ENCODE results near the gene POP7. TPM values are rescaled to one million over a fixed set of nuclear protein-coding genes. Genes with fewer than 3 reads are reported as not detected.
A peak's percentile ranks its signal among the peaks of the same experiment; 100 is the strongest.

Gene POP7
- total and polyA plus RNA-seq, 11 donors: 24.1 to 62.4 (median 29.7) TPM

DNA sequence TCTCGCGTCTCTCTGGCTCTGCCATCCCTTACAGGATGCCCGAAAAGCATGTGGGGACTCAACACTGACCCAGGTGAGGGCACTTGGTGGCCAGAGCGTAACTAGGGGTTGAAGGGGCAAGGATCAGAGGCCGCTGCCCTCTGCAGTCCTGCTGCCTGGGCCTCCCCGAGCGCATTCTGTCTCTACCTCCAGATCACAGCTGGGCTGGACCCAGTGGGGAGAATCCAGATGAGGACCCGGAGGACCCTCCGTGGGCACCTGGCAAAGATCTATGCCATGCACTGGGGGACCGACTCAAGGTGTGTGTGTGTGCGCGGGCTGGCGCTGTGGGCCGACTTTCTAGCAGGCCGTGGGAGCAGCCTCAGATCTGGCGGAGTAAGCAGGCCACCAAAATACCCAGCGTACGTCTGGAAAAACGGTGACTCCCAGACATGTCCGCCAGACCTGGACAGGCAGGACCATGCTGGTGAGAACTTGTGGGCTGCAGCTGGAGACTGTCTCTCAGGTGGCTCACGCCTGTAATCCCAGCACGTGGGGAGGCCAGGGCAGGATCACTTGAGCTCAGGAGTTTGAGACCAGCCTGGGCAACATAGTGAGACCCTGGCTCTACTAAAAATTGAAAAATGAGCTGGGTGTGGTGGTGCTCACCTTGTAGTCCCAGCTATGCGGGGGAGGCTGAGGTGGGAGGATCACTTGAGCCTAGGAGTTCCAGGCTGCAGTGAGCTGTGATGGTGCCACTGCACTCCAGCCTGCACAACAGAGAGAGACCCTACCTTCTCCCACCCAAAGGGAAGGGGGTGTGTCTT, 29.2 kb upstream of the POP7 start:
- intact Hi-C loops (cut with DNase I): loop anchor here in 6 of 10 donors (5.0 to 10.0 kb wide), 6 partner anchors 62 to 209 kb away; partner anchors contain the start of genes FBXO24 (in 2 of the 6), LRCH4 (in 2 of the 6) and MOSPD3 (in 1 of the 6)
- peak in 1 of 5 donors; percentile 63 for DNase-seq
- no peaks in the 10 kb centered on the region for H3K27me3 ChIP-seq
- H3K27ac ChIP-seq: peak overlapping the region; percentile 88 to 100 (median 98)
- H3K4me1 ChIP-seq: peaks cover 0 to 51% (median 17%) of the 10 kb centered on the region in 12 donors
- TF ChIP-seq POLR2A (IDR thresholded peaks at IDR 0.05): no peak
- TF ChIP-seq, protein P1, sequence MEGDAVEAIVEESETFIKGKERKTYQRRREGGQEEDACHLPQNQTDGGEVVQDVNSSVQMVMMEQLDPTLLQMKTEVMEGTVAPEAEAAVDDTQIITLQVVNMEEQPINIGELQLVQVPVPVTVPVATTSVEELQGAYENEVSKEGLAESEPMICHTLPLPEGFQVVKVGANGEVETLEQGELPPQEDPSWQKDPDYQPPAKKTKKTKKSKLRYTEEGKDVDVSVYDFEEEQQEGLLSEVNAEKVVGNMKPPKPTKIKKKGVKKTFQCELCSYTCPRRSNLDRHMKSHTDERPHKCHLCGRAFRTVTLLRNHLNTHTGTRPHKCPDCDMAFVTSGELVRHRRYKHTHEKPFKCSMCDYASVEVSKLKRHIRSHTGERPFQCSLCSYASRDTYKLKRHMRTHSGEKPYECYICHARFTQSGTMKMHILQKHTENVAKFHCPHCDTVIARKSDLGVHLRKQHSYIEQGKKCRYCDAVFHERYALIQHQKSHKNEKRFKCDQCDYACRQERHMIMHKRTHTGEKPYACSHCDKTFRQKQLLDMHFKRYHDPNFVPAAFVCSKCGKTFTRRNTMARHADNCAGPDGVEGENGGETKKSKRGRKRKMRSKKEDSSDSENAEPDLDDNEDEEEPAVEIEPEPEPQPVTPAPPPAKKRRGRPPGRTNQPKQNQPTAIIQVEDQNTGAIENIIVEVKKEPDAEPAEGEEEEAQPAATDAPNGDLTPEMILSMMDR (IDR thresholded peaks at IDR 0.05): no peak
- H3K4me3 ChIP-seq: peak overlapping the region in 11 of 12 donors; percentile 79 to 100 (median 96)
- H3K9me3 ChIP-seq: no peaks in the 10 kb centered on the region
- peaks cover 0 to 53% (median 49%) of the 10 kb centered on the region in 9 donors for H3K36me3 ChIP-seq
- no peak for ATAC-seq
- 80 to 84% (median 83%) methylated on average over 18 to 23 of the region's 23 CpGs for WGBS, 4 donors

DNA sequence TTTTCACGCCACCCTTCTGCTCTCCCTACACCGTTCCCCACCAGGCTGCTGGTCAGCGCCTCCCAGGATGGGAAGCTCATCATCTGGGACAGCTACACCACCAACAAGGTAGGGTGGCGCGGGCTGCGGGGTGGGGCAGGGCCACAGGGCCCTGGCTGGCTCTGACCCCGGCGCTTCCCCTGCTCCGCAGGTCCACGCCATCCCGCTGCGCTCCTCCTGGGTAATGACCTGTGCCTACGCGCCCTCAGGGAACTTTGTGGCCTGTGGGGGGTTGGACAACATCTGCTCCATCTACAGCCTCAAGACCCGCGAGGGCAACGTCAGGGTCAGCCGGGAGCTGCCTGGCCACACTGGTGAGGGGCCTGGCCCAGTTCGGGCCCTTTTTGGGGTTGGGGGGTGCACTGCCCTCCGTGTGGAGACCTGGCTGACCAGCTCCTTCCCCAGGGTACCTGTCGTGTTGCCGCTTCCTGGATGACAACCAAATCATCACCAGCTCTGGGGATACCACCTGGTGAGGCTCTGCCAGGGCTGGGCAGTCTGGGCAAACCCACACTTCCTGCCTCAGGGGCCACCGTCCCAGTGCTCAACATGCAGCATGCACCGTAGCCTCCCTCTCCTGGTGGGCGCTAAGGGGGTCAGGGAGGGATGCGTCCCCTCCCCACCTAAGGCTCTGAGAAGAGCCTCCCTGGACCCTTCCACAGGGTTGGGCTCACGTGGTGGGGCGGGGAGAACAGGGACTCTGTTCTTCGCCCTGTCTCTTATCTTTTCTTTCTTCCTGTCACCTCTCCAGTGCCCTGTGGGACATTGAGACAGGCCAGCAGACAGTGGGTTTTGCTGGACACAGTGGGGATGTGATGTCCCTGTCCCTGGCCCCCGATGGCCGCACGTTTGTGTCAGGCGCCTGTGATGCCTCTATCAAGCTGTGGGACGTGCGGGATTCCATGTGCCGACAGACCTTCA, 28.3 kb upstream of the POP7 start:
- Histone ChIP-seq H3K36me3 (peaks cover 0 to 62% (median 58%) of the 10 kb centered on the region in 9 donors), H3K4me3 (no peak overlapping the region), H3K9me3 (no peaks in the 10 kb centered on the region), H3K4me1 (peaks cover 0 to 49% (median 17%) of the 10 kb centered on the region in 12 donors), H3K27ac (peak overlapping the region in 2 of 12 donors; percentile 20 to 67), H3K27me3 (no peaks in the 10 kb centered on the region)
- intact Hi-C loops (cut with DNase I): loop anchor here in 6 of 10 donors (5.0 to 10.0 kb wide), 6 partner anchors 63 to 210 kb away; partner anchors contain the start of genes FBXO24 (in 2 of the 6), LRCH4 (in 2 of the 6) and MOSPD3 (in 1 of the 6)
- WGBS, 4 donors: 82 to 86% (median 84%) methylated on average over 27 to 36 of the region's 36 CpGs
- ATAC-seq (no peak), DNase-seq (peak in 1 of 5 donors; percentile 63)
- TF ChIP-seq, protein P1 (IDR thresholded peaks at IDR 0.05): no peak
- TF ChIP-seq POLR2A (IDR thresholded peaks at IDR 0.05): no peak

DNA sequence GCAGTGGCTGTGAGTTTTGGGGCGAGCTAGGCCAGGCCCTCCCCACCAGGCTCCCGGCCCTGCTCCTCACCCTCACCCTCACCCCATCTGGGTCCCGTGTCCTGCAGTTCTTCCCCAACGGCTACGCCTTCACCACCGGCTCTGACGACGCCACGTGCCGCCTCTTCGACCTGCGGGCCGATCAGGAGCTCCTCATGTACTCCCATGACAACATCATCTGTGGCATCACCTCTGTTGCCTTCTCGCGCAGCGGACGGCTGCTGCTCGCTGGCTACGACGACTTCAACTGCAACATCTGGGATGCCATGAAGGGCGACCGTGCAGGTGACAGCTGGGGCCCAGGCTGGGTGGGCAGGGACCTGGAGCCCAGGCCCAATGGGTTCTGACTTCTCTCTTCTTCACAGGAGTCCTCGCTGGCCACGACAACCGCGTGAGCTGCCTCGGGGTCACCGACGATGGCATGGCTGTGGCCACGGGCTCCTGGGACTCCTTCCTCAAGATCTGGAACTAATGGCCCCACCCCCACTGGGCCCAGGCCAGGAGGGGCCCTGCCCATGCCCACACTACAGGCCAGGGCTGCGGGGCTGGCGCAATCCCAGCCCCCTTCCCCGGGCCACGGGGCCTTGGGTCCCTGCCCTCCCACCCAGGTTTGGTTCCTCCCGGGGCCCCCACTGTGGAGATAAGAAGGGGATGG, 27.5 kb upstream of the POP7 start:
- Histone ChIP-seq H3K27ac (peak overlapping the region in 2 of 12 donors; percentile 5 to 67), H3K4me1 (peaks cover 0 to 44% (median 14%) of the 10 kb centered on the region in 12 donors), H3K4me3 (no peak overlapping the region), H3K9me3 (no peaks in the 10 kb centered on the region), H3K36me3 (peaks cover 3 to 70% (median 67%) of the 10 kb centered on the region in 9 donors), H3K27me3 (no peaks in the 10 kb centered on the region)
- WGBS, 4 donors: 61 to 73% (median 71%) methylated on average over 33 to 35 of the region's 35 CpGs
- TF ChIP-seq POLR2A (IDR thresholded peaks at IDR 0.05): no peak
- TF ChIP-seq, protein P1 (IDR thresholded peaks at IDR 0.05): no peak
- intact Hi-C loops (cut with DNase I): loop anchor here in 6 of 10 donors (5.0 to 10.0 kb wide), 6 partner anchors 64 to 211 kb away; partner anchors contain the start of genes FBXO24 (in 2 of the 6), LRCH4 (in 2 of the 6) and MOSPD3 (in 1 of the 6)
- ATAC-seq: no peak
- DNase-seq: peak in 1 of 5 donors; percentile 70
